Transverse colon (tissue), 4 donors: Measurements from ENCODE around the gene ARNT2. TPM values are rescaled to one million over a fixed set of nuclear protein-coding genes. Genes with fewer than 3 reads are reported as not detected.
"Not testable (repeated sequence)": the region's sequence is repeated elsewhere in the genome, so short reads cannot be mapped to it uniquely, and the experiment has no call there.

Experiments used
- DNase-seq: peaks from one replicate; pipeline ENCODE4 v3.0.0-alpha.2; 2019
- H3K27ac ChIP-seq, 4 donors: fragments of 200-600 bp; sonication (generic); 2 replicates each; pipeline ENCODE4 v1.5.1; 2016 to 2018; ENCODE audit warnings: inconsistent platforms in 4 of 4
- H3K27me3 ChIP-seq: fragments of 200-600 bp; sonication (generic); 2 replicates; pipeline ENCODE4 v1.5.1; 2017; ENCODE audit warnings: inconsistent platforms
- H3K36me3 ChIP-seq, 4 donors: fragments of 200-600 bp; sonication (generic); 2 replicates each; pipeline ENCODE4 v1.5.1; 2017 to 2019; ENCODE audit warnings: inconsistent platforms in 4 of 4
- H3K4me1 ChIP-seq, 4 donors: fragments of 200-600 bp; sonication (generic); 2 replicates each; pipeline ENCODE4 v1.5.1; 2017 to 2020; ENCODE audit warnings: inconsistent platforms in 4 of 4
- H3K4me3 ChIP-seq, 4 donors: fragments of 200-600 bp; sonication (generic); 1 replicate in 1 of 4; 2 replicates in 3 of 4; pipeline versions ENCODE4 v1.5.1 to v1.6.1; 2017 to 2019; ENCODE audit warnings: inconsistent platforms in 4 of 4
- H3K9me3 ChIP-seq, 2 donors: fragments of 200-600 bp; sonication (generic); 2 replicates each; pipeline ENCODE4 v1.5.1; 2017 to 2019; ENCODE audit warnings: inconsistent platforms in 2 of 2
- CTCF ChIP-seq, 5 experiments: fragments of 200-600 bp in 3 of 5; fragments of 450-650 bp in 2 of 5; sonication (generic) in 3 of 5; IDR thresholded peaks; 1 replicate in 2 of 5; 2 replicates in 3 of 5; pipeline ENCODE4 v1.5.1; 2016 to 2017; ENCODE audit warnings: antibody characterized with exemption in 5 of 5, inconsistent platforms in 3 of 5, mild to moderate bottlenecking in 2 of 5, moderate library complexity in 1 of 5
- EP300 ChIP-seq: sonication (generic); formaldehyde crosslinking; IDR thresholded peaks from one replicate; pipeline ENCODE4 v1.6.1; 2017; ENCODE audit warnings: antibody characterized with exemption, low read depth
- POLR2A ChIP-seq: fragments of 450-650 bp; IDR thresholded peaks from one replicate; pipeline ENCODE4 v1.6.1; 2016; ENCODE audit warnings: antibody characterized with exemption, mild to moderate bottlenecking, moderate library complexity
- POLR2AphosphoS5 ChIP-seq, 3 donors: sonication (generic); formaldehyde crosslinking; IDR thresholded peaks; one replicate each; pipeline ENCODE4 v1.6.1; 2016; ENCODE audit warnings: antibody characterized with exemption in 3 of 3
- WGBS, 2 donors: methylation state at CpG; one replicate each; pipeline ENCODE4 v1.1.5; 2018; ENCODE audit warnings: low coverage in 1 of 2; 5-methylcytosine and 5-hydroxymethylcytosine counted together
- in situ Hi-C, 4 donors: fragments of 200-750 bp; cut with MboI; loops; one replicate each; pipeline versions ENCODE4 v1.15.0 to v1.15.1; 2017; ENCODE audit warnings: low sequenced_read_pairs in 3 of 4, low pct_ligation_motif_present in 1 of 4, low pct_unique_long_range_greater_than_20kb in 1 of 4
- intact Hi-C: fragments of 100-400 bp; cut with DNase I; formaldehyde crosslinking; loops from one replicate; pipeline ENCODE4 v1.15.1; 2023; ENCODE audit warnings: low total_unique reads
- total RNA-seq, 4 donors: library from RNA; depleted of rRNA; stranded (reverse); fragments of >200 nt; gene quantifications; one replicate each; pipeline ENCODE4 v1.1.0, GENCODE V29; 2016

Gene ARNT2
- total RNA-seq, 4 donors from 2014 or later = 1.9 to 4.0 (median 2.5) TPM; not detected in 1

DNA sequence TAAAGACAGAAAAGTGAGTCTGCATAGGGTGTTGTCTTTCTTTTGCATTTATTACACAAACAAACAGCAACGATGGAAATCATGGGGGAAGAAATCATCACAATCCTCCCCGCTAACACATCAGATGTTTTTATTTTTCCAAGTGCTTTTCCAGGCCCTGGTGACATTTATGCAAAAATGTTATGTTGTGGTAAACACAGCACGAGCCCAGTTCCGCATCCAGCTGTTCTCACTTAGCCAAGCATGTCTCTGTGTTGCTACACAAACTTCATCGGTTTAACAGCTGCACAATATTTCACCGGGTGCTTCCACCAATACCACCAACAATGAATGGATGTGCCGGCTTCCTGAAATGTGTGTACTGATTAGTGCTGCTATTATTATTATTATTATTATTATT is 237.2 kb downstream of the ARNT2 start:
- Histone ChIP-seq H3K27ac (no peak overlapping the region), H3K9me3 (peaks cover 0 to 7% of the 10 kb centered on the region in 2 donors), H3K36me3 (no peaks in the 10 kb centered on the region), H3K4me3 (no peak overlapping the region), H3K27me3 (no peaks in the 10 kb centered on the region), H3K4me1 (no peaks in the 10 kb centered on the region)
- in situ Hi-C loops (no loop called here), intact Hi-C loops (no loop called here)
- no peak for DNase-seq
- no peak for TF ChIP-seq EP300
- TF ChIP-seq POLR2A = no peak
- no peak for TF ChIP-seq CTCF (IDR thresholded peaks at IDR 0.05)
- no peak for TF ChIP-seq POLR2AphosphoS5 (IDR thresholded peaks at IDR 0.05)
- WGBS, 2 donors = 83 to 89% methylated on average over 7 of the region's 7 CpGs

DNA sequence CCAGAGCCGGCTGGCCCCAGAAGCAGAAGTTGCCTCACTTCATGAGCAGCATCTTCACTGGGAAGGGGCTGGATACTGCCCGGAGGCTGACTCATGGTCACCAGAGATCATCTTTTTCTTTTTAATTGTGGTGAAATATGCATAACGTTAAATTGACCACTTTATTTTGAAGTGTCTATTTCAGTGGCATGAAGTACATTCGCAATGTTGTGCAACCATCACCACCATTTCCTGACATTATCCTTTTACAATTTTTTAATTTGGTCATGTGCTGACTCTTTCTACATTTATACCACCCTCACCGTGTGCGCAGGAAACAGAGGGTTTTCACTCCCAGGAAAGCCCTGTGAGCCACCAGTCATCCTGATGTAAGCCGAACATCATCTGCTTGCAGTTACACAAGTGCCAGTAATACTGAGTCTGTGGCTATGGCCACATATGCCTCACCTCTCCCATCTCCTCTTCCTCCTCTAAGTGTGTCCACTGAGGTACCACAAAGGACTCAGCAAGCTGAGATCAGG is 239.3 kb downstream of the ARNT2 start:
- intact Hi-C loops = no loop called here
- Histone ChIP-seq H3K9me3 (peaks cover 0 to 7% of the 10 kb centered on the region in 2 donors), H3K27ac (no peak overlapping the region), H3K27me3 (no peaks in the 10 kb centered on the region), H3K4me3 (no peak overlapping the region), H3K4me1 (no peaks in the 10 kb centered on the region), H3K36me3 (no peaks in the 10 kb centered on the region)
- no peak for TF ChIP-seq POLR2AphosphoS5 (IDR thresholded peaks at IDR 0.05)
- TF ChIP-seq EP300 = no peak
- TF ChIP-seq CTCF (IDR thresholded peaks at IDR 0.05) = no peak
- no peak for TF ChIP-seq POLR2A
- 65 to 82% methylated on average over 4 to 7 of the region's 7 CpGs for WGBS, 2 donors
- in situ Hi-C loops = no loop called here
- DNase-seq = no peak

DNA sequence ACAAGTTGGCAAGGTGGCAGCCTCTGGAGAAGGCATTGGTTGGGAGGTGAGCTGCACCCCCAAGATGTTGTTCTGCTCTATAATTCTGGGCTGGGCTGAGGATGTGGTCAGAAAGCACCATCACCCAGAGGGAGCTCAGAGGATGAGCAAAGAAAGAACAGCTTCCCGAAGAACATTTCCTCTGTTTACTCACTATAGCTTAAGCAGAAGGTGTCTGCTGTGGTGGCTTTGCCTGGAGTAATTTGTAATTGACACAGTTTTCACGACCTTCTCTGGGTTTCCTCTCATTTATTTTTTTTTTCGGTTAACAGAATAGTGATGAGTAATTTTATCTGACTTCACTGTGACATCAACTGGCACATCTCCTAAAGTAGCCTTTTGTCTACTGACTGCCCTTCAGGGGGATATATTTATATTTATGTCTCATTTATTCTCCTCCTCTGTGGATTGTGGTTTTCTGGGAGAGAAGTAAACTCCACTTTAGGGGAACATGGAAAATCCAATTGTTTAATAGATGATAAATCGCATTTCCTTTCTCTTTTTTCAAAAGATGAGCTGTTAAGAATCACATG is 241.4 kb downstream of the ARNT2 start:
- DNase-seq = no peak
- intact Hi-C loops (no loop called here), in situ Hi-C loops (no loop called here)
- no peaks in the 10 kb centered on the region for H3K36me3 ChIP-seq
- H3K27me3 ChIP-seq = no peaks in the 10 kb centered on the region
- TF ChIP-seq EP300 (no peak), POLR2A (no peak), POLR2AphosphoS5 (IDR thresholded peaks at IDR 0.05) (no peak)
- no peak overlapping the region for H3K4me3 ChIP-seq
- H3K4me1 ChIP-seq = no peaks in the 10 kb centered on the region
- peaks cover 0 to 7% of the 10 kb centered on the region in 2 donors for H3K9me3 ChIP-seq
- H3K27ac ChIP-seq = no peak overlapping the region
- 58 to 63% methylated on average over 4 of the region's 4 CpGs for WGBS, 2 donors

GRCh38 chr15:80647424-80647823 is 243.2 kb downstream of the ARNT2 start:
- H3K4me3 ChIP-seq, in situ Hi-C loops, H3K4me1 ChIP-seq, H3K36me3 ChIP-seq, intact Hi-C loops, H3K27me3 ChIP-seq, H3K27ac ChIP-seq, DNase-seq: not testable (repeated sequence)
- whole genome bisulfite sequencing, 2 donors = 96% methylated on average over 28 of the region's 30 CpGs; no CpG with 5 or more reads in 1 of the 2 donors
- peaks cover 3 to 10% of the 10 kb centered on the region in 2 donors for H3K9me3 ChIP-seq

Other genes starting within 250 kb of the ARNT2 start
- gene CTXND1, start 152.2 kb upstream of the ARNT2 start, total RNA-seq = under 1 TPM in 2 of 4 donors, not detected in 2; 0.14 to 0.64 TPM